OCI-LY3 (cell line): ENCODE results near the gene RHBDL1.

Experiments used
- CTCF ChIP-seq: fragments of 200-600, 300-600 bp; sonication (generic); IDR thresholded peaks from 2 replicates; pipeline ENCODE4 v1.5.1; 2014; ENCODE audit warnings: antibody characterized with exemption, low read length, low read depth
- EZH2phosphoT487 ChIP-seq: fragments of 200-600 bp; shearing (Covaris generic); IDR thresholded peaks from 2 replicates; pipeline ENCODE4 v1.6.1; 2018; ENCODE audit warnings: antibody characterized with exemption, mixed run types, low read depth

- TF ChIP-seq CTCF (no peak), EZH2phosphoT487 (no peak)
Measured at GRCh38 chr16:683396-684070, 8.1 kb downstream of the RHBDL1 start.
